ENCODE data around the gene WNK2. TPM values are rescaled to one million over a fixed set of nuclear protein-coding genes. Genes with fewer than 3 reads are reported as not detected.
"Not testable (repeated sequence)": the region's sequence is repeated elsewhere in the genome, so short reads cannot be mapped to it uniquely, and the experiment has no call there.

The WNK2 gene
- total RNA-seq, 1 experiment from 2014 or later = 69.4 TPM

DNA sequence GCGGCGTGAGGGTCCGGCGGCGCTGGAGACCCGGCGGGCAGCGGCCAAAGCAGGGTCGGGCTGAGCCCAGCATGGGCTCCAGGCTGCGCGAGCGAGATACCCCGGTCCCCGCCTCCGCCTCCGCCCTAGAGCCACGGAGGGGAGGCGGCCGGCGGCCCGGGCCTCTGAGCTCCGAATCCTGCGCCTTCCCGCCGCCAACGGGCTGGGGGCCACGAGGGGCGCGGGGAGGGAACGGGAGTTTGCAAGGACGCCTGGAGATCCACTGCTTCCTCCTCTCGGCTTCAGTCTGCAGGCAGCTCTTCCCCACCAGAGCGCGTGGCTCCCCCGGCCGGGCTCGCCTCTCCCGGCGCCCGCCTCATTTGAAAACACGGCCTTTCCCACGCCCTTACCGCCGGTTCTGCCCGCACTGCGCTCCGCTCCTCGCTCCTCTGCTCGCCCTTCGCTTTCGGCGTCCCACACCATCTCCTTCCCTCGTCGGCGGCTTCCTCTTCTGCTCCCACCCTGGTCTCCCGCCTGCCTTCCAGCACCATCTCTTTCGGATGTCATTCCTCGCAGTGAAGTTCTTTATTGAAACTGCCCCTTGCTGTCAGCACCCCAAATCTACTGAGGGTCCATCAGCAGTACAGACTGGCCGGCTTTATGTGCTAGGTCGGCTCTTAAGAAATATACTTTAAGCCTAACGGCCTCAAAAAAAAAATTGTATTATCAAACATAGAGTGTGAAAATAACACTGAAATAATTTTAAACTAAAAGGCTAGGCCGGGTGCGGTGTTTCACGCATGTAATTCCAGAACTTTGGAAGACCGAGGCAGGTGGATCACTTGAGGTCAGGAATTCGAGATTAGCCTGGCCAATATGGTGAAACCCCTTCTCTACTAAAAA lies 162.5 kb downstream of the WNK2 start:
- DNase-seq = no peak
- H3K9me3 ChIP-seq (ENCODE audit: control insufficient read depth, low read depth, low read length) = no peaks in the 10 kb centered on the region
- H3K27me3 ChIP-seq (ENCODE audit: insufficient read depth, low read length) = no peaks in the 10 kb centered on the region
- no peak overlapping the region for H4K91ac ChIP-seq (ENCODE audit: insufficient read length, low read depth, low read length)
- H3K79me1 ChIP-seq (ENCODE audit: insufficient read depth, low read depth, low read length, poor library complexity, severe bottlenecking) = no peaks in the 10 kb centered on the region
- H2BK20ac ChIP-seq (ENCODE audit: low read depth, low read length, poor library complexity, severe bottlenecking) = no peak overlapping the region
- Mint-ChIP-seq H3K9me3 (no peaks in the 10 kb centered on the region), H3K27me3 (ENCODE audit: low read depth) (no peaks in the 10 kb centered on the region), H3K4me3 (peak overlapping the region; percentile 74 to 82), H3K4me1 (peaks cover 43 to 63% of the 10 kb centered on the region in 2 experiments), H3K27ac (peak overlapping the region; percentile 0 to 95 (median 17); a peak in 4 of 7 replicates), H3K36me3 (ENCODE audit: insufficient read depth in 1 of 3, low read depth in 3 of 3) (peaks cover 0 to 24% (median 2%) of the 10 kb centered on the region in 3 experiments; a peak in 3 of 7 replicates)
- no peak overlapping the region for H2BK12ac ChIP-seq (ENCODE audit: insufficient read length, low read depth, low read length)
- peaks cover 4% of the 10 kb centered on the region; the same call in 1 of the 2 replicates for H3K4me1 ChIP-seq (ENCODE audit: insufficient read depth, low read length)
- H3K23me2 ChIP-seq (ENCODE audit: insufficient read length, low read depth, low read length, poor library complexity, severe bottlenecking) = peaks cover 11% of the 10 kb centered on the region
- H3K4ac ChIP-seq (ENCODE audit: low read depth, low read length) = no peak overlapping the region
- H2BK120ac ChIP-seq (ENCODE audit: low read depth, low read length, poor library complexity, severe bottlenecking) = no peak overlapping the region
- no peak overlapping the region for H3K23ac ChIP-seq (ENCODE audit: insufficient read length, low read depth, low read length)
- no peak overlapping the region for H4K5ac ChIP-seq (ENCODE audit: insufficient read length, low read depth, low read length)
- H2AFZ ChIP-seq (ENCODE audit: low read length) = no peak overlapping the region
- H3K56ac ChIP-seq (ENCODE audit: insufficient read length, low read depth, low read length) = no peak overlapping the region
- no peak overlapping the region for H2BK5ac ChIP-seq (ENCODE audit: insufficient read length, low read length)
- peak overlapping the region; percentile 77 for H3K4me2 ChIP-seq (ENCODE audit: insufficient read depth, insufficient read length, low read length)
- no peak overlapping the region for H3K27ac ChIP-seq (ENCODE audit: insufficient read length, low read depth, low read length)
- peak overlapping the region; percentile 79 for H3K14ac ChIP-seq (ENCODE audit: insufficient read depth, low read length)
- H4K8ac ChIP-seq (replicated peaks; ENCODE audit: insufficient read length, low read depth, low read length) = no peak overlapping the region
- H2BK15ac ChIP-seq (ENCODE audit: low read depth, low read length) = no peak overlapping the region
- peak overlapping the region; percentile 34 for H3K18ac ChIP-seq (ENCODE audit: insufficient read length, low read depth, low read length)
- WGBS (ENCODE audit: extremely low coverage, insufficient read length, low lambda C conversion rate) = no CpG with 5 or more reads among the region's 66 CpGs
- H2AK5ac ChIP-seq (ENCODE audit: insufficient read length, low read length) = no peak overlapping the region
- no peaks in the 10 kb centered on the region for H4K20me1 ChIP-seq (ENCODE audit: control insufficient read depth, insufficient read depth, insufficient read length)
- TF ChIP-seq, protein P1, sequence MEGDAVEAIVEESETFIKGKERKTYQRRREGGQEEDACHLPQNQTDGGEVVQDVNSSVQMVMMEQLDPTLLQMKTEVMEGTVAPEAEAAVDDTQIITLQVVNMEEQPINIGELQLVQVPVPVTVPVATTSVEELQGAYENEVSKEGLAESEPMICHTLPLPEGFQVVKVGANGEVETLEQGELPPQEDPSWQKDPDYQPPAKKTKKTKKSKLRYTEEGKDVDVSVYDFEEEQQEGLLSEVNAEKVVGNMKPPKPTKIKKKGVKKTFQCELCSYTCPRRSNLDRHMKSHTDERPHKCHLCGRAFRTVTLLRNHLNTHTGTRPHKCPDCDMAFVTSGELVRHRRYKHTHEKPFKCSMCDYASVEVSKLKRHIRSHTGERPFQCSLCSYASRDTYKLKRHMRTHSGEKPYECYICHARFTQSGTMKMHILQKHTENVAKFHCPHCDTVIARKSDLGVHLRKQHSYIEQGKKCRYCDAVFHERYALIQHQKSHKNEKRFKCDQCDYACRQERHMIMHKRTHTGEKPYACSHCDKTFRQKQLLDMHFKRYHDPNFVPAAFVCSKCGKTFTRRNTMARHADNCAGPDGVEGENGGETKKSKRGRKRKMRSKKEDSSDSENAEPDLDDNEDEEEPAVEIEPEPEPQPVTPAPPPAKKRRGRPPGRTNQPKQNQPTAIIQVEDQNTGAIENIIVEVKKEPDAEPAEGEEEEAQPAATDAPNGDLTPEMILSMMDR (conservative IDR thresholded peaks at IDR 0.05) = no peak
- H3K9ac ChIP-seq (ENCODE audit: extremely low read depth, insufficient read length, low read length) = peak overlapping the region; percentile 39
- H3K79me2 ChIP-seq (ENCODE audit: insufficient read depth, low read length) = peaks cover 16% of the 10 kb centered on the region; the same call in 1 of the 2 replicates
- no peak overlapping the region for H3T11ph ChIP-seq (ENCODE audit: low read length)

DNA sequence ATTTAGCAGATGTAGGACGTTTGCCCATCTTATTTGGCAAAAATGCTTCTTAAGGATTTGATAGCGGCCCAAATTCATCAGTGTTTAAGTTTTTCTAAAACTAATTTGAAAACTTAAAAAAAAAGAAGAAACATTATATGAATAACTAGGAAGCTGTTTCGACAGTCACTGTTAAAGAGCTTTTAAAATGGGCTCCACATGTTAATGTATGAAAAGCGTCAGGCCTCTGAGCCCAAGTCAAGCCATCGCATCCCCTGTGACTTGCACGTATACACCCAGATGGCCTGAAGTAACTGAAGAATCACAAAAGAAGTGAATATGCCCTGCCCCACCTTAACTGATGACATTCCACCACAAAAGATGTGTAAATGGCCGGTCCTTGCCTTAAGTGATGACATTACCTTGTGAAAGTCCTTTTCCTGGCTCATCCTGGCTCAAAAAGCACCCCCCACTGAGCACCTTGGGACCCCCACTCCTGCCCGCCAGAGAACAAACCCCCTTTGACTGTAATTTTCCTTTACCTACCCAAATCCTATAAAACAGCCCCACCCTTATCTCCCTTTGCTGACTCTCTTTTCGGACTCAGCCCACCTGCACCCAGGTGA lies 163.5 kb downstream of the WNK2 start:
- H3K56ac ChIP-seq (ENCODE audit: insufficient read length, low read depth, low read length); H4K5ac ChIP-seq (ENCODE audit: insufficient read length, low read depth, low read length); H2BK15ac ChIP-seq (ENCODE audit: low read depth, low read length); H3K27ac ChIP-seq (ENCODE audit: insufficient read length, low read depth, low read length); H2BK20ac ChIP-seq (ENCODE audit: low read depth, low read length, poor library complexity, severe bottlenecking); H2BK12ac ChIP-seq (ENCODE audit: insufficient read length, low read depth, low read length); H3K14ac ChIP-seq (ENCODE audit: insufficient read depth, low read length); H3K9me3 ChIP-seq (ENCODE audit: control insufficient read depth, low read depth, low read length); H3K4ac ChIP-seq (ENCODE audit: low read depth, low read length); H3K18ac ChIP-seq (ENCODE audit: insufficient read length, low read depth, low read length); H4K8ac ChIP-seq (replicated peaks; ENCODE audit: insufficient read length, low read depth, low read length); H4K20me1 ChIP-seq (ENCODE audit: control insufficient read depth, insufficient read depth, insufficient read length); H3K23ac ChIP-seq (ENCODE audit: insufficient read length, low read depth, low read length); H2AK5ac ChIP-seq (ENCODE audit: insufficient read length, low read length); DNase-seq; H3K4me1 ChIP-seq (ENCODE audit: insufficient read depth, low read length); H3T11ph ChIP-seq (ENCODE audit: low read length); H3K27me3 ChIP-seq (ENCODE audit: insufficient read depth, low read length); H2BK120ac ChIP-seq (ENCODE audit: low read depth, low read length, poor library complexity, severe bottlenecking); H2AFZ ChIP-seq (ENCODE audit: low read length); H3K9ac ChIP-seq (ENCODE audit: extremely low read depth, insufficient read length, low read length); H3K27me3 Mint-ChIP-seq (ENCODE audit: low read depth); H2BK5ac ChIP-seq (ENCODE audit: insufficient read length, low read length); H3K9me3 Mint-ChIP-seq; H3K79me1 ChIP-seq (ENCODE audit: insufficient read depth, low read depth, low read length, poor library complexity, severe bottlenecking); H4K91ac ChIP-seq (ENCODE audit: insufficient read length, low read depth, low read length): not testable (repeated sequence)
- peaks cover 0 to 26% (median 2%) of the 10 kb centered on the region in 3 experiments; a peak in 3 of 7 replicates for H3K36me3 Mint-ChIP-seq (ENCODE audit: insufficient read depth in 1 of 3, low read depth in 3 of 3)
- Histone ChIP-seq H3K23me2 (ENCODE audit: insufficient read length, low read depth, low read length, poor library complexity, severe bottlenecking) (peaks cover 11% of the 10 kb centered on the region), H3K4me2 (ENCODE audit: insufficient read depth, insufficient read length, low read length) (peak overlapping the region; percentile 77), H3K79me2 (ENCODE audit: insufficient read depth, low read length) (peaks cover 16% of the 10 kb centered on the region; the same call in 1 of the 2 replicates)
- peak overlapping the region; percentile 72 to 82 for H3K4me3 Mint-ChIP-seq
- no CpG with 5 or more reads among the region's 9 CpGs for WGBS (ENCODE audit: extremely low coverage, insufficient read length, low lambda C conversion rate)
- H3K27ac Mint-ChIP-seq = peak overlapping the region in 1 of 3 experiments; percentile 95; a peak in 3 of 7 replicates
- peaks cover 43 to 62% of the 10 kb centered on the region in 2 experiments for H3K4me1 Mint-ChIP-seq

Measured in H9 (cell line).